Kidney (tissue), 14 donors: Measurements from ENCODE around the gene SMIM35. TPM values are rescaled to one million over a fixed set of nuclear protein-coding genes. Genes with fewer than 3 reads are reported as not detected.

ENCODE experiments used
- DNase-seq, 5 donors: peaks; one replicate each; pipeline ENCODE4 v3.0.0-alpha.2; 2013 to 2020
- FAIRE-seq: peaks from 2 replicates; lab custom pipeline; 2012; peaks lifted over from hg19 to GRCh38; lab: Jason Lieb, UNC
- H3K27ac ChIP-seq, 2 donors: one replicate each; pipeline ENCODE4 v1.7.0; 2013; ENCODE audit warnings: low read depth in 2 of 2, low read length in 2 of 2, inconsistent platforms in 1 of 2
- H3K27me3 ChIP-seq: one replicate; pipeline ENCODE4 v1.7.1; 2013; ENCODE audit warnings: low read length, inconsistent platforms; ENCODE audit not compliant: control insufficient read depth, insufficient read depth
- H3K36me3 ChIP-seq, 3 donors: one replicate each; pipeline versions ENCODE4 v1.7.0 to v1.7.1; 2013; ENCODE audit warnings: low read length in 3 of 3, control low read depth in 1 of 3, inconsistent platforms in 1 of 3; ENCODE audit not compliant: insufficient read depth in 3 of 3, control insufficient read depth in 2 of 3
- H3K4me1 ChIP-seq, 3 donors: one replicate each; pipeline versions ENCODE4 v1.7.0 to v1.7.1; 2013; ENCODE audit warnings: low read length in 3 of 3, inconsistent platforms in 1 of 3, low read depth in 1 of 3; ENCODE audit not compliant: control insufficient read depth in 2 of 3, insufficient read depth in 2 of 3
- H3K4me3 ChIP-seq, 3 donors: one replicate each; pipeline versions ENCODE4 v1.7.0 to v1.8.1; 2013; ENCODE audit warnings: low read length in 3 of 3, control low read depth in 1 of 3, inconsistent platforms in 1 of 3
- H3K9ac ChIP-seq, 3 donors: one replicate each; pipeline versions ENCODE4 v1.7.0 to v1.7.1; 2013; ENCODE audit warnings: low read length in 3 of 3, control low read depth in 1 of 3, inconsistent platforms in 1 of 3
- H3K9me3 ChIP-seq, 3 donors: one replicate each; pipeline versions ENCODE4 v1.7.0 to v1.7.1; 2013; ENCODE audit warnings: low read length in 3 of 3, control low read depth in 1 of 3, inconsistent platforms in 1 of 3; ENCODE audit not compliant: control insufficient read depth in 2 of 3, insufficient read depth in 1 of 3
- CTCF ChIP-seq: IDR thresholded peaks from 3 replicates; pipeline ENCODE4 v1.5.1; 2012; ENCODE audit warnings: mild to moderate bottlenecking, moderate library complexity, borderline replicate concordance; ENCODE audit not compliant: insufficient read depth; ENCODE audit errors: extremely low read depth
- intact Hi-C: fragments of 100-400 bp; cut with DNase I; formaldehyde crosslinking; loops from one replicate; pipeline ENCODE4 v1.11.1; 2022
- polyA plus RNA-seq: library from polyadenylated mRNA; stranded (reverse); fragments of 350-450 nt; fragmentation: Illumina TruSeq; extraction: RNeasy Lipid Tissue Mini Kit (QIAGEN cat#74804); gene quantifications from one replicate; pipeline ENCODE4 v1.2.3, GENCODE V29; 2014; ENCODE audit warnings: low read depth, low replicate concordance; ENCODE audit not compliant: insufficient read depth
- total RNA-seq: library from RNA; stranded (reverse); fragmentation: NEBNext Ultra II Directional; extraction: Animal tissue kit (Norgen Biotek cat#: 25700); gene quantifications from one replicate; pipeline ENCODE4 v1.2.1, GENCODE V29; 2021
- donor health status: control.
- donor health status: control.
- donor health status: control.
- donor health status: control.
- donor health status: control.
- donor health status: DM: yes; HTN: yes; CAD: no.
- donor health status: Normal renal cell carcinoma (clear cell type).

The SMIM35 gene
- total and polyA plus RNA-seq, 2 donors from 2014 or later, result 0.80 TPM; not detected in 1

GRCh38 chr11:118109231-118109630 lies 22.5 kb upstream of the SMIM35 start:
- peaks cover 0 to 4% (median under 1%) of the 10 kb centered on the region in 3 donors for H3K4me1 ChIP-seq
- H3K9ac ChIP-seq, result no peak overlapping the region
- H3K4me3 ChIP-seq, result no peak overlapping the region
- peak in 1 of 5 donors; percentile 11 for DNase-seq
- TF ChIP-seq CTCF, result no peak
- intact Hi-C loops, result no loop called here
- H3K9me3 ChIP-seq, result no peaks in the 10 kb centered on the region
- FAIRE-seq, result no peak
- H3K27ac ChIP-seq, result no peak overlapping the region
- H3K27me3 ChIP-seq, result no peaks in the 10 kb centered on the region
- H3K36me3 ChIP-seq, result no peaks in the 10 kb centered on the region

GRCh38 chr11:118108513-118108912 lies 21.8 kb upstream of the SMIM35 start:
- H3K9me3 ChIP-seq, result no peaks in the 10 kb centered on the region
- H3K27me3 ChIP-seq, result no peaks in the 10 kb centered on the region
- intact Hi-C loops, result no loop called here
- DNase-seq (peak in 1 of 5 donors; percentile 4), FAIRE-seq (no peak)
- H3K36me3 ChIP-seq, result no peaks in the 10 kb centered on the region
- H3K27ac ChIP-seq, result no peak overlapping the region
- TF ChIP-seq CTCF, result no peak
- H3K4me1 ChIP-seq, result peaks cover 0 to 7% (median 4%) of the 10 kb centered on the region in 3 donors
- no peak overlapping the region for H3K4me3 ChIP-seq
- H3K9ac ChIP-seq, result no peak overlapping the region

- TF ChIP-seq CTCF, result no peak
- Histone ChIP-seq H3K36me3 (no peaks in the 10 kb centered on the region), H3K9ac (no peak overlapping the region), H3K27me3 (no peaks in the 10 kb centered on the region), H3K4me3 (no peak overlapping the region), H3K27ac (no peak overlapping the region), H3K4me1 (peaks cover 0 to 7% (median 4%) of the 10 kb centered on the region in 3 donors), H3K9me3 (no peaks in the 10 kb centered on the region)
- intact Hi-C loops, result no loop called here
- DNase-seq (peak in 1 of 5 donors; percentile 0), FAIRE-seq (no peak)
Measured at GRCh38 chr11:118106789-118107335, 20.1 kb upstream of the SMIM35 start.
